ENCODE measurements around the gene IRAK2. TPM values are rescaled to one million over a fixed set of nuclear protein-coding genes. Genes with fewer than 3 reads are reported as not detected.

IRAK2 gene
- total RNA-seq, 1 experiment from 2014 or later = 0.61 TPM

- Histone ChIP-seq H2BK15ac (ENCODE audit: low read depth, low read length) (no peak overlapping the region), H4K5ac (ENCODE audit: insufficient read length, low read depth, low read length) (no peak overlapping the region), H3K27ac (ENCODE audit: insufficient read length, low read depth, low read length) (no peak overlapping the region), H4K91ac (ENCODE audit: insufficient read length, low read depth, low read length) (no peak overlapping the region), H4K8ac (replicated peaks; ENCODE audit: insufficient read length, low read depth, low read length) (no peak overlapping the region), H2BK120ac (ENCODE audit: low read depth, low read length, poor library complexity, severe bottlenecking) (no peak overlapping the region), H3K4me1 (ENCODE audit: insufficient read depth, low read length) (no peaks in the 10 kb centered on the region), H3T11ph (ENCODE audit: low read length) (no peak overlapping the region), H2BK20ac (ENCODE audit: low read depth, low read length, poor library complexity, severe bottlenecking) (no peak overlapping the region), H3K4ac (ENCODE audit: low read depth, low read length) (no peak overlapping the region), H3K14ac (ENCODE audit: insufficient read depth, low read length) (no peak overlapping the region), H3K27me3 (ENCODE audit: insufficient read depth, low read length) (no peaks in the 10 kb centered on the region), H2AK5ac (ENCODE audit: insufficient read length, low read length) (no peak overlapping the region), H3K23me2 (ENCODE audit: insufficient read length, low read depth, low read length, poor library complexity, severe bottlenecking) (peaks cover 6% of the 10 kb centered on the region), H3K9ac (ENCODE audit: extremely low read depth, insufficient read length, low read length) (no peak overlapping the region), H3K79me1 (ENCODE audit: insufficient read depth, low read depth, low read length, poor library complexity, severe bottlenecking) (peaks cover 4% of the 10 kb centered on the region), H3K4me2 (ENCODE audit: insufficient read depth, insufficient read length, low read length) (no peak overlapping the region), H2BK12ac (ENCODE audit: insufficient read length, low read depth, low read length) (no peak overlapping the region), H4K20me1 (ENCODE audit: control insufficient read depth, insufficient read depth, insufficient read length) (no peaks in the 10 kb centered on the region), H3K9me3 (ENCODE audit: control insufficient read depth, low read depth, low read length) (no peaks in the 10 kb centered on the region), H3K56ac (ENCODE audit: insufficient read length, low read depth, low read length) (no peak overlapping the region), H3K18ac (ENCODE audit: insufficient read length, low read depth, low read length) (no peak overlapping the region), H2BK5ac (ENCODE audit: insufficient read length, low read length) (no peak overlapping the region), H3K79me2 (ENCODE audit: insufficient read depth, low read length) (peaks cover 15% of the 10 kb centered on the region; the same call in 1 of the 2 replicates), H2AFZ (ENCODE audit: low read length) (no peak overlapping the region), H3K23ac (ENCODE audit: insufficient read length, low read depth, low read length) (no peak overlapping the region)
- Mint-ChIP-seq H3K36me3 (ENCODE audit: insufficient read depth in 1 of 3, low read depth in 3 of 3) (peaks cover 6 to 35% (median 25%) of the 10 kb centered on the region in 3 experiments; a peak in 6 of 7 replicates), H3K27me3 (ENCODE audit: low read depth) (peaks cover 2% of the 10 kb centered on the region; the same call in 1 of the 2 replicates), H3K9me3 (no peaks in the 10 kb centered on the region), H3K4me1 (peaks cover 9 to 10% of the 10 kb centered on the region in 2 experiments), H3K4me3 (no peak overlapping the region), H3K27ac (no peak overlapping the region)
- no peak for DNase-seq
- WGBS (ENCODE audit: extremely low coverage, insufficient read length, low lambda C conversion rate) = no CpG with 5 or more reads among the region's 4 CpGs
- TF ChIP-seq, protein P1, sequence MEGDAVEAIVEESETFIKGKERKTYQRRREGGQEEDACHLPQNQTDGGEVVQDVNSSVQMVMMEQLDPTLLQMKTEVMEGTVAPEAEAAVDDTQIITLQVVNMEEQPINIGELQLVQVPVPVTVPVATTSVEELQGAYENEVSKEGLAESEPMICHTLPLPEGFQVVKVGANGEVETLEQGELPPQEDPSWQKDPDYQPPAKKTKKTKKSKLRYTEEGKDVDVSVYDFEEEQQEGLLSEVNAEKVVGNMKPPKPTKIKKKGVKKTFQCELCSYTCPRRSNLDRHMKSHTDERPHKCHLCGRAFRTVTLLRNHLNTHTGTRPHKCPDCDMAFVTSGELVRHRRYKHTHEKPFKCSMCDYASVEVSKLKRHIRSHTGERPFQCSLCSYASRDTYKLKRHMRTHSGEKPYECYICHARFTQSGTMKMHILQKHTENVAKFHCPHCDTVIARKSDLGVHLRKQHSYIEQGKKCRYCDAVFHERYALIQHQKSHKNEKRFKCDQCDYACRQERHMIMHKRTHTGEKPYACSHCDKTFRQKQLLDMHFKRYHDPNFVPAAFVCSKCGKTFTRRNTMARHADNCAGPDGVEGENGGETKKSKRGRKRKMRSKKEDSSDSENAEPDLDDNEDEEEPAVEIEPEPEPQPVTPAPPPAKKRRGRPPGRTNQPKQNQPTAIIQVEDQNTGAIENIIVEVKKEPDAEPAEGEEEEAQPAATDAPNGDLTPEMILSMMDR (conservative IDR thresholded peaks at IDR 0.05) = no peak
Measured at GRCh38 chr3:10119376-10119775, 45.3 kb upstream of the IRAK2 start.

Measured in H9 (cell line).